ENCODE measurements around the gene TMEM39A.
A peak's percentile ranks its signal among the peaks of the same experiment; 100 is the strongest.

GRCh38 chr3:119498186-119499011, 35.0 kb upstream of the TMEM39A start, which contains the start of gene TIMMDC1:
- TF ChIP-seq, protein P1, sequence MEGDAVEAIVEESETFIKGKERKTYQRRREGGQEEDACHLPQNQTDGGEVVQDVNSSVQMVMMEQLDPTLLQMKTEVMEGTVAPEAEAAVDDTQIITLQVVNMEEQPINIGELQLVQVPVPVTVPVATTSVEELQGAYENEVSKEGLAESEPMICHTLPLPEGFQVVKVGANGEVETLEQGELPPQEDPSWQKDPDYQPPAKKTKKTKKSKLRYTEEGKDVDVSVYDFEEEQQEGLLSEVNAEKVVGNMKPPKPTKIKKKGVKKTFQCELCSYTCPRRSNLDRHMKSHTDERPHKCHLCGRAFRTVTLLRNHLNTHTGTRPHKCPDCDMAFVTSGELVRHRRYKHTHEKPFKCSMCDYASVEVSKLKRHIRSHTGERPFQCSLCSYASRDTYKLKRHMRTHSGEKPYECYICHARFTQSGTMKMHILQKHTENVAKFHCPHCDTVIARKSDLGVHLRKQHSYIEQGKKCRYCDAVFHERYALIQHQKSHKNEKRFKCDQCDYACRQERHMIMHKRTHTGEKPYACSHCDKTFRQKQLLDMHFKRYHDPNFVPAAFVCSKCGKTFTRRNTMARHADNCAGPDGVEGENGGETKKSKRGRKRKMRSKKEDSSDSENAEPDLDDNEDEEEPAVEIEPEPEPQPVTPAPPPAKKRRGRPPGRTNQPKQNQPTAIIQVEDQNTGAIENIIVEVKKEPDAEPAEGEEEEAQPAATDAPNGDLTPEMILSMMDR (IDR thresholded peaks at IDR 0.05): no peak
- peak; percentile 80 for TF ChIP-seq POLR2A (IDR thresholded peaks at IDR 0.05)
